Erythroblast (primary cell): ENCODE data around the gene HS6ST2.

ENCODE experiments used
- GATA1 ChIP-seq: IDR thresholded peaks from 2 replicates; pipeline ENCODE4 v1.6.1; 2011; ENCODE audit warnings: low read depth, mild to moderate bottlenecking, control low read depth, low read length, moderate library complexity
- POLR2A ChIP-seq: IDR thresholded peaks from 2 replicates; pipeline ENCODE4 v1.6.1; 2011; ENCODE audit warnings: mild to moderate bottlenecking, low read length

GRCh38 chrX:132652871-132653270 lies 305.6 kb downstream of the HS6ST2 start:
- TF ChIP-seq POLR2A (no peak), GATA1 (no peak)
